Fibroblast of skin of left quadriceps (primary cell): ENCODE data around the gene KRT81.

Experiments
- DNase-seq, 2 experiments: peaks; one replicate each; pipeline ENCODE4 v3.0.0-alpha.2; 2013; ENCODE audit warnings: low read depth in 2 of 2

The KRT81 gene

DNA sequence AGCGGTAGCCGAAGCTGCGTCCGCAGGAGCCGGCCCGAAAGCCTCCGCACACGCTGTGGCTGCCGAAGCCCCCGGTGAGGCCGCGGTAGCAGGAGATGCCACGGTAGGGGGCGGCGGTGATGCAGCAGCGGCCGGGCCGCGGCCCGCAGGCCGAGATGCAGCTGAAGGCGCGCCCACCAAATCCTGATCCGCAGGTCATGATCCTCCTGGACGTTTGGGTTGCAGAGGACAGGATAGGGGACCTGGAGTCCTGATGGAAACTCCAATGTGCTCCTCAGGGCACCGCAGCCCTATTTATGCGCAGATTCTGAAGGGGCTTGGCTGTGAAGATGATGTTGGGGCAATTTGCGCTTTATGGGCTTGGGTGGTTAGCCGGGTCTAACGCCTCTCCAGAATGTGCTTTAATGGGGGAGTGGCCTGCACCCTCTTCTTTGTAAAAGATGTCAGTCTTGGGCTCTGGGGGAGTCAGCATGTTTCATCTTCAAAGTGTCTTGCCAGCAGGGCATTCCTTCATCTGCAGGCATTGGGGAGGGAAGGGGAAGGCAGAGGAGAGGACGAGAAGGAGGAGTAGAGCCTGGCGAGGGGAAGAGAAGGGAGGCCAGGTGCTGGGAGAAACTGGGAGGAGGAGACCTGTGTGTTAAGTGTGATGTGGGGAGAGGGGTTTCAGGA lies at the start of gene KRT81:
TSS of gene KRT81 (minus strand) at position 268 of the 669 bp plus-strand sequence. CDS start at position 199, 69 bp downstream.
- no peak for DNase-seq

DNA sequence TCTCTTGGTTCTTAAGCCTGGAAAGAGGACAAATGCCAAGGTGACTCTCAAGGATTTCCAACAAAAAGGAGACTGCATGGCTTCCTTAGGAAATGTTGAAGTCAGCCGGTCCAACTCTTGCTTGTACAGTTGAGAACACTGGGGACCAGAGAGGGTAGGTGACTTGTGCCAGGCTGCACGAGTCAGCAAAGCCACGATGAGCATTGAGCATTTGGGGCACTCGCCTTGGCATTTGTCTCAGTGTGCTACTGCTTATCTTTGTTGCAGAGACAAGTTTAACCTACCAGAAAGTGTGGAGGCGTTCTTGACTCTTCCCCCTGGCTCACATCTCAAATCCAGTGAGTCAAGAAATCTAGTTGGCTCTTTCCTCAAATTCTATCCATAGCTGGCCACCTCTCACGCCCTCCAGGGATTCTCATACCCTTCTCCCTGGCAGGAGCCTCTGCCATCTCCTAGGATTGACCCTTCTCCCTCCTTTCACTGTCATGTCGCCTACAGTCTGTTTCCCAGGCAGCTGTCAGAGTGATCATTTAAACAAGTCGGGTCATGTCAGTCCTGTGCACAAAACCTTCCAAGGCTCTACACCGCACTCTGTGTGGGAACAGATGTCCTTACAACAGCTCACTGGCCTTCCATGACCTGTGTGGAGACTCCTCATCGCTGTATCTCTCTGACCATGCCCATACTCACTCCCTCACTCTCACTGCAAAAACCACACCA lies 47.1 kb upstream of the KRT81 start:
- no peak for DNase-seq

DNA sequence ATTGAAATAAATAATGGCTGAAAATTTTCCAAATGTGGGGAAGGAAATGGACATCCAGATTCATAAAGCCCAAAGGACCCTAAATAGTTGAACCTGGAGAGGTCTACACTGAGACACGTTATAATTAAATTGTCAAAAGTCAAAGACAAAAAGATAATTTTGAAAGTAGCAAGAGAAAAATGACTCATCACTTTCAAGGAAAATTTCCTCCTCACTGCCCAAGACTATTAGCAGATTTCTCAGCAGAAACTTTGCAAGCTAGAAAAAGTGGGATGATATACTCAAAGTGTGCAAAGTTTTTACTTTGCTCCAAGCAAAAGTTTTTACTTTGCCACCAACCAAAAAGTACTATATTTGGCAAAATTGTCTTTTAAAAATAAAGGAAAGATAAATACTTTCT lies 45.7 kb upstream of the KRT81 start:
- DNase-seq, result no peak

DNA sequence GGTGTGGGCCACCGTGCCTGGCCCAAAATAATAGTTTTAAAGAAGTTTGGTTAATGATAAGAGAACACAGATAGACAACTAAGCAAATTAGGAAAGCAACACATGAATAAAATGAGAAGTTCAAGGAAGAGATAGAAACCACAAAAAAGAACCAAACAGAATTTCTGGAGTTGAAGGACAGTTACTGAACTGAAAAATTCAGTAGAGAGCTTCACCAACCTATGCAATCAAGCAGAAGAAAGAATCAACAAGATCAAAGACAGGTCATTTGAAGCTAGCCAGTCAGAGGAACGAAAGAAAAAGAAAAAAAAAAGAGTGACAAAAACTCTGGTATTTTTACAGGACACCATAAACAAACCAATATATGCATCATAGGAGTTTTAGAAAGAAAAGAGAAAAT lies 45.3 kb upstream of the KRT81 start:
- no peak for DNase-seq

DNA sequence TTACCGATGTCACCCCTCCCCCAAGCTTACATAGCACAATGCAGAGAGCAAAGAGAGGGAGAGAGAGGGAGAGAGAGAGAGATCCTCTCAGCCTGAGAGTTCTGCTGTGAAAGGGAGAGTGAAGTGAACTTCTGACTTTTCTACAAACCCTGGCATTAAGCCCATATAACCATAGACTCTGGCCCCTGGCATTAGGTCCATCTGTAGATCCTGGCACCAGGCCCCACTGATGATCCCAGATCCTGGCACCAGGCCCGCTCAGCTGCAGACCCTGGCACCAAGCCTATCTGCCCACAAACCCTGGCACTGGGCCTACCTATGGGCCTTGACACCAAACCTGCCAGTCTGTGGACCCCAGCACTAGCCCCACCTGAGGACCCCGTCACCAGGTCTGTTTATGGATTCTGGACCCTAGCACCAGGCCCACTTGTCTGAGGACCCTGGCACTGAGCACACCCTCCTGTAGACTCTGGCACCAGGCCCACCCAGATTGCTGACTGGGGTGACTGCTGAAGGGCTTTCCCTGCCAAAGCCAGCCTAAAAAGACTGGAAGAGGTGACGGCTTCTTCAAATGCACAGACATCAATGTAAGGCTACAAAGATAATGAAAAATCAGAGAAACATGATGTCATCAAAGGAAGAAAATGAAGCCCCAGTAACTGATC lies 44.4 kb upstream of the KRT81 start:
- no peak for DNase-seq

DNA sequence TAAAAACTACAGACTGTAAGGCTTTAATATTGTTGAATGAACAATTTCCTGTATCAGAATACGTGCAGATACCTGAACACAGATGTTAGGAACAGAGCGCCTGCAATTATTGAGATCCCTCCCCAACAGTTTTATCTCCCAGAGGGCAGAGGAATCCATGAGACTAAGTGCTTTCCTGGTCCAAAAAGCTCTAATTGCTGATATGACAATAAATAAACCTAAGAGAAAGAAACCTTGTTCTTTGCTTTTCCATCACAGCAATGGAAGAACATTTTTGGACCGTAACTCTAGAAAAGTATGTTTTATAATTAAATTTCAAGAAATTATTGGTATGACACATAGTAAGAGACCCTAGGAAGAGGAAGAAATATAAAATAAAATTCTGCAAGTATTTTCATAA lies 42.9 kb upstream of the KRT81 start:
- no peak for DNase-seq

DNA sequence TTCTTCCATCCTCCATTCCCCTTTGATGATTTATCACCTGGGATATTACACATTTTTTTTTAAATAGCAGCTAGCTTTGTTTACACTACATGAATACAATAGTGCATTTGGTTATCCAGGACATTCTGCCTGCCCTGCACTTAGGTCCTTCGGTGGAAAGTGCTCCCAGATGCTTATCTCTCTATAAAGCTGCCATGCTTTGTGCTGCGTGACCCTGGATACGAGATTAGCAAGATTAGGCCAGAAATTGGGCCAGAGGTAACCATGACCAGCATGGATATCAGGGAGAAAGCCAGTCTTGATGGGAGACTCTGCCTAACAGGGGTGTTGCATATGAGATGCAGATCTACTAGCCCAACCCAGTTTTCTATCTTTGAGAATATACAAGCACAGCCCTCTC lies 42.0 kb upstream of the KRT81 start:
- no peak for DNase-seq

DNA sequence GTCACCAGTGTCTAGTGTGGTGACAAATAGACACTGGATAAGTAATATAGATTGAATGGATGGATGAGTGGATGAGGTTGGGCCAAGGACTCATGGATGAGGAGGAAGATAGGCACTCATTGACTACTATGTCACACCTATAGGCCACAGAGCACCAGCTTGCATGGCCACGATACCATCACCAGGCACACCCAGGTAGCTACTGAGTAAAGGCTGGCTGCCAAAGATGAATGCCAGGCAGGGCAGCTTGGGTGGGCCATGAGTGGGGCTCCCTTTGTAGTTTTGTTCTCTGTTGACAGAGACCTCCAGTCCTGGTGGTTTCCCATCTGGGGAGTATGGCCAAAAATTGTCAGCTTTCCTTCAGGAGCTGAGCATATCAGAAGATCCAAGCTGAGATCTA lies 41.0 kb upstream of the KRT81 start:
- DNase-seq, result no peak

DNA sequence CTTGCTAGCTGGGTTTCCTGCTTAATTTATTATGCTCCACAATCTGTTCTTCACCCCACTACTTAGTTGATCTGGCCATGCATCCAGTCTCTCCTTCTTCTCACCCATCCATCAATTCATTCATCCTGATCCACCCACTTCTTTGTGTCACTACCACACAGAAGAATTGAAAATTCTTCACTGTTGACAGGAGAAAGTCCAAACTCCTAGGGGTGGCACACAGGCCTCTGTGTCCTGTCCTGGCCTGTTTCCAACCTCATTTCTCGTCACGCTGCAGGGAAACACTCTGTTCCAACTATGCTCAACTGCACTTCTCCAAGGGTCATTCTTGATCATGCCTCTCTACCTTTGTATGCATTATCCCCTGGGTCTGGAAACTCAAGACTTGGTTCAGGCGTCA lies 40.5 kb upstream of the KRT81 start:
- DNase-seq, result no peak

DNA sequence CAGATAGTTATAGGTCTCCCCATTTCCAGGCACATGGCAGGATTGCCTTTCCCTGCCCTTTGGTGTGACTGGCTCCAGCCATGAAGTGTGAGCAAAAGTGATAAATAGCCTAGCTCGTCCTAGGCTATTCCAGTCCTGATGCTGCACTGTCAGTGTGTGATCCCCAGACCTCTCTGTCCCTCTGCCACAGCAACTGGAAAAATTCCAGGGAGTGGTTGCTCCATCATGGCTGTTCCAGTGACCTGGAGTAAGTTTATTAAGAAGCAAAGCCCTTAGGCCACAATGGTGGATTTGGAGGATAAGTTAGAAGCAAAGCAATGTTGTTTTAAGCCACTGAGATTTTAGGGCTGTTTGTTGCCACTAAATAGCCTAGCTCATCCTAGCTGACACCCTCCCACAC lies 39.7 kb upstream of the KRT81 start:
- DNase-seq, result no peak

DNA sequence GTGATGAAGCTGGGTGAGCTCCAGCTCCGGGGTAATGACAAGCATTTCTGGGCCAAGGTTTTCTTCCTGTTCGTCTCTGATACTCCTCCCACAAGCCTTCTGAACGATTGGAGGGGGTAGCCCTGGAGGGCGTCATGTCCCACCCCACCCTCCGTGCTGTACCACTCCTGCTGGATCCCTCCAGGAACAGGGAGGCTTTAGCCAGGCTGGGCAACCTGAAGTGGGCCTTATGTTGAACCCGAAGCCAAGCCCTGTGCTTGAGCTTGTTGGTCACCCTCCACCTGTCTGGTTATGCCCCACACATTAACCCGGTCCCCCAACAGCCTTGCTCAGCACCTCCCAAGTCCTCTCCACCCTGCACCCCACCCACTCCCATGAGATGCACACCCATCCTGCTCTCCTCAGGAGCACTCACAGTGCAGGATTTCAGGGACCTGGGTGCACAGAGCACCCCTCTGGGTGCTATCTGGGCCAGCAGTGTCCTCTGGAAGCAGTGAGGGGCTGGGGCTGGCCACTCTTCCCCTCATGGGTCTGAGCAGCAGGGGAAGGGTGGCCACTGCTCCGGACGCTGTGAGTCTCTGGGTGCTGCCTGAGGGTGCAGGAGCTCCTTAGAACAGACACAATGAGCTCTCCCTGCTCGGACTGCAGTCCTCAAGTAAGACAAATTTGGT lies 36.6 kb upstream of the KRT81 start:
- no peak for DNase-seq

DNA sequence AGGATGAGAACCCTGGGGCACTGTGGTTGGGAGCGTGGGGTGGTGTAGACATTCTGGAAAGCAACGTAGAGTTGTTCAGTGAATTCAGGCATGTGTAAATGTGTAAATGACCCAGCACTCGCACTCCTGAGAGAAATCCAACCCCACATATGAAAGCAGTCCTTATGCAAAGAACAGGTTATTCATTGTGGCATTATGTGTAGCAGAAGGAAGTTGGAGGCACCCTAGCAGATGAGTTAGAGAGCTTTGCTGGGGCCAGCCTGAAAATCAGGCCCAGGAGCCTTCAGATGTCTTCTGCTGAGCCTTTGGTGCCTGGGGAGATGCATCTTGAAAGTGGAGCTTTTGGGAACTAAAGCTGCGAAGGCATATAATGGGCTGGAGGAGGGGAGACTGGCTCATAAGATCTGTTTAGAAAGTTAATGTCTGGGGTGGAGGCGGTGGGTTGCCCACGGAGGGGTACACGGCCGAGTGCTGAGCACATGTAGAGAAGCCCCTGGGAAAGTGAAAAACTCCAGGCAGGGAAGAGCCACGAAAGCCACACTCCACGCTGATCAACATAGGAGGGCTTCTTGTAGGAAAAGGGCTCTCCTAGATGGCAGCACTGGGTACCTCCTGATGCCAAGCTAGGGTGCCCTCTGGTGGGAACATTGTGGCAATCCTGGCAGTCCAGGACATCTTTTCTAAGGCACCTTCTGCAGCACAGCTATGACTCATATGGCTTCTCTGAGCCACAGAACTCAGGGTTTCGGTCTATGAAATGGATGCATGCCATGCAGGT lies 35.9 kb upstream of the KRT81 start:
- peak; percentile 51 to 65 for DNase-seq

DNA sequence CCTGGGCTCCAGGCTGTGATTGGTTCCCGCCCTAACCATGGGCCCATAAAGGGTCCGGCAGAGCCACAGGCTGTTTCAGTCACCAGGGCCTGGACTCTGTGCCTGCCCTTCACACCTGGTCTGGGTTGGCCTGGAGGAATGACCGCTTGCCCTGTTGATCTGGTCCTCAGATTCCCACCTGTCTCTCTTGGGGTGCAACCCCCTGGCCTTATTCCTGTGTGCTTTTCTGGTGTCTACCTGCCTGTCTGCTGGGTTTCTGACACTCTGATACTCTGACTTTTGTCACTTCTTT lies 32.8 kb upstream of the KRT81 start:
- DNase-seq, result no peak

DNA sequence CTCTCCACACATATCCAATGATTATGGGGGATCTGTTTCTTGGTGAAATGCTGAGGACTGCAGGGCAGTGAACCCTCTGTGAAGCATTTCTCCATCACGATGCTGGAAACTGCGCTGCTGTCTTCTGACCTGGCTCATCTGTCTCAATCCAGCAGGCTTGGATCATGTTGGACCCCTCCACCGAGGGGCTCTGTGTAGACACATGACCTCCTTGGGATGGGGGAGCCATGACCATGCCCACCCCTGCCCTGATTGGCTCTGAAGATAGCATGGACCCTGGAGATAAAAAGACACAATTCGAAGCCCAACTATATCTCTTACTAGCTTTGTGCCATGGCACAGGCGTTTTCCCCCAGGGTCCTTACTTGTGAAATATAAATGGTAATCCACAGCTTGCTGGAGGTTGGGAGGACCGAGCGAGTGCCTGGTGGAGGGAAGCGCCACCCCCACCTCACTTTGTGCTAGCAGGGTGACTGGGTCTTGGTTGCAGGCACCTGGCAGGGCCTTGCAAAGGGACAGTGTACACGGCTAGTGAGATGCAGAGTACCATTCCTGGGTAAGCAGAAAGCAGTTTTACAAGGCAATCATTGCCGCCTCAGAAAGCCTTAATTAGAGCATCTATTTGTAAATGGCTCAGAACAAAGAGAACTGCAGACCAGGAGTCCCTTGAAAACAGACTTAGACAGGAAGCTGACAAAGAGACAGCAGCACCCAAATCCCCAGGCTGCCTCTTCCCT lies 32.2 kb upstream of the KRT81 start:
- no peak for DNase-seq

DNA sequence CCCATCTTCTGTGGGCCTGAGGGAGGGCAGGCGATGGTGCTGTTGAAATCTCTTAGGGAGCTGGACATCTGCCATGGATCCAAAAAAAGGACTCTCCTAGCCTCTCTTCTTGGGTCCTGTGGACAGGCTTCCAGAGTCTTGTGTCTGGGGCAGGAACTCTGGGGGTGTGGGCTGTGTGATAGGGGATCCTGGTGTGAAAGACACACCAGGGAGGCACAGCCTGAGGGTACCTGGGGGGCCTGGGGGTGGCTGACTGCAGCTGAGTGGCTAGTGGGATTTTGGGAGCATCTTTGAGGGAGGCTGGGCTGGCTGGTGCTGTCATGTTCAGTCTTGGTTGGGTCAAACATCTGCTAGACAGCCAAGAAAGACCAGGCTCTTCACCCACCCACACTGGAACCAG lies 31.7 kb upstream of the KRT81 start:
- no peak for DNase-seq

DNA sequence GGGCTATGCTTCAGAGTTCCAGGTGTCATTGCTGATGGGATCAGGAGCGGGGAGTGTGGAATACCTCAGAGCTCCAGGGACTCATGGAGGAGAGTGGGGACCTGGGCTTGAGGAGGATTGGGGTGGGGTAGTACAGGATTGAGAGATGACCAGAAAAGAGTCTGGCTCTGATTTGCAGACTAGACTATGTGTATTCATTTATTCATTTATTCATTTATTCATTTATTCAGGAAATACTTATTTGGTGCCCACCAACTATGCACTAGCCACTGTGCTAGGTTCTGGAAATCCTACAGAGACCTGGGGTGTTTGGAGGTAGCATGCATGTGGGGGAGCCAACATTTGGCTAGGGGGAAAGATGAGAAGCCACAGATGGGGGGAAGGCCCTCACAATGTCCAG lies 30.7 kb upstream of the KRT81 start:
- no peak for DNase-seq

DNA sequence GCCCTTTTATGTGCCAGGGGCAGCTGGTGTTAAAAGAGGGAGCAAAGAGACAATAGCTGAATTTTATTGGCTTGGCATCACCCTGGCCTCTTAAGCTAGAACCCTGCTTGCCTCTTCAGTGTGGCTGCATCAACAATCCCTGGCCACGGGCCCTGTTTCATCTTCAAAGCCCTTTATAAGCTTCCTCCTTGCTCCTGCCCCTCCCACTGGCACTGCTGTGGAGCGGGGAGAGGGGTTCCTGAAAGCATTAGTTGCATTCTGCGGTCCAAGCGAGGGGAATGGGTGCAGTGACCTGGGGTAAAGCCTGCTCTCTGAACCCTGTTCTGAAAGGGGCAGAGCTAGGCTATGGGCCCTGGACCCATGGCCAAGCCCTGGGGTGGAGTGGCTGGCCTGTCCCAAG lies 30.1 kb upstream of the KRT81 start:
- no peak for DNase-seq

DNA sequence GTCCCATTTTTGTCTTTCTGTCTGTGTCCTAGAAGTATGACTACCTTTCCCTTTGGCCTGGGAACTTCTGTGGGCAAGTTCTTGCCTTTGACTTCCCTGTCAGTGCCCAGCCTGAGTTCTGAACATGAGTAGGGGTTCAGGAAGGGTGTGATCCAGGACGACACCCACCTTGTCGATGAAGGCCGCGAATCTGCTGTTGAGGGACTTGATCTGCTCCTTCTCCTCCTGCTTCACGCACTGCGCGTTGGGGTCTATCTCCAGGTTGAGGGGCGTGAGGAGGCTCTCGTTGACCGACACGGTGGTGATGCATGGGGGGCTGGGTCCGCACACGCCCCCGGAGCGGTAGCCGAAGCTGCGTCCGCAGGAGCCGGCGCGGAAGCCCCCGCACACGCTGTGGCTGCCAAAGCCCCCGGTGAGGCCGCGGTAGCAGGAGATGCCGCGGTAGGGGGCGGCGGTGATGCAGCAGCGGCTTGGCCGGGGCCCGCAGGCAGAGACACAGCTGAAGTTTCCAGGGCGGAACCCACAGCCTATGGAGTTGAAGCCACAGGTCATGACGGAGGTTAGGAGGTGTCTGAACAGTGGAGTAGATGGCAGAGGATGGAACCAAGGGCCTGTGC lies 29.6 kb upstream of the KRT81 start, which contains the start of gene KRT83:
TSS of gene KRT83 (minus strand) at position 615 of the 617 bp plus-strand sequence. CDS start at position 552, 63 bp downstream.
- DNase-seq, result no peak

DNA sequence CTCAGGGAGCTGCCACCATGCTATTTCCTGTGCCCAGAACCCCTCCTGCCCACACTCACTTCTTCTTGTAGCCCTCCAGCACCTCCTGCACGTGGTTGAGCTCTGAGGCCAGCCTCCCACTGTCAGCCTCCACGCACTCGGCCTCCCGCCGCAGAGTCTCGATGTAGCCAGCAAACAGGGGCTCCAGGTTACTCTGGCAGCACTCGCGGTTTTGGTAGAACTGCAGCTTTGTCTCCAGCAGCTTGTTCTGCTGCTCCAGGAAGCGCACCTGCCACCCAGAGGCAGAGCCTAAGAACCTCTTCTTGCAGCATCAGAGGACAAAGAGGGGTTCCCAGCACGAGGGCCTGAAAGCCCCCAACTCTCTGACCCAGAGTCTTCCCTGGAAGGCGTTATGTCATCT lies 27.8 kb upstream of the KRT81 start:
- no peak for DNase-seq

DNA sequence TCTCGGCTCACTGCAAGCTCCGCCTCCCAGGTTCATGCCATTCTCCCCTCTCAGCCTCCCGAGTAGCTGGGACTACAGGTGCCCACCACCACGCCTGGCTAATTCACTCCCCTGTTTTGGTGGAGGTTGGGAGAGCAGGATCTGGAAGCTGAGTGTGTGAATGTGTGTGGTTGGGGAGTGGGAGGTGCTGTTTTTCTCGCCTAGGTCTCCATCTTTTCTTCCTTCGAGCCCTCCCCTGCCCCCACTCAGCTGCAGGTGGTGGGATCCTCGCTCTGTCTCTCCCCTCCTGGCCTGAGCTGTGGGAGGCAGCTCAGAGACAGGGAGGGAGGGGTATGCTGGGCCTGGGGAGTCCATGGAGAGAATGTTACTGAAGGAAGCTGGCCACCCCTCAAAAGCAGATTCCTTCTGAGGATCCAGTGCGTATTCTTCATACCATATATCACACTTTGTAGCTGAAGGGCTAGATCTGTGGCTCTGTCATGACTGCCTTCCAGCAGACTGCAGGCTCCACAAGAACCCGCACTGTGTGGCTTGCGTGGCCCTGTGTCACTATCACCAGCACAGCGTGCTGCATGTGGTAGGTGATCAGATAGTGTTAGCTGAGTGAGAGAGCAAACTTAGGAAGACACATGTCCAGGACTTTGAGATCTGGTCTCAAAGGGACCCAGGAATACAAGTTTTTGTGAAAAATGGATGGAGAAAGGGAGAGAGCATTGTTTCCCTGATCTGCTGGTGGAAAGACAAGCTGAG lies 27.1 kb upstream of the KRT81 start:
- DNase-seq, result no peak
